IMR-90 (cell line): ENCODE measurements around the gene SV2B. TPM values are rescaled to one million over a fixed set of nuclear protein-coding genes. Genes with fewer than 3 reads are reported as not detected.

Source experiments
- ATAC-seq: fragments of 200-7000 bp; cut with Tn5 transposase; 2 replicates; pipeline ENCODE4 v1.9.1; 2020; ENCODE audit warnings: low read depth, mild to moderate bottlenecking, moderate library complexity
- BruUV-seq: library from RNA; stranded (reverse); fragments of 400-500 nt; replicated peaks from 2 replicates; lab custom pipeline; 2021; lab: Mats Ljungman, UMichigan
- CTCF ChIA-PET: fragments of 300-600 bp; formaldehyde crosslinking; extraction: SDS; loops from one replicate; lab custom pipeline; 2021; ENCODE audit warnings: antibody characterized with exemption; lab: Yijun Ruan, JAX
- POLR2A ChIA-PET: fragments of 300-600 bp; sonication (Branson Sonifier 250); formaldehyde crosslinking; loops from one replicate; lab custom pipeline; 2022; ENCODE audit warnings: antibody characterized with exemption; ENCODE audit not compliant: unreplicated experiment; lab: Charles Lee
- DNase-seq: peaks from one replicate; pipeline ENCODE4 v3.0.0; 2013
- H2AFZ ChIP-seq: replicated peaks from 2 replicates; pipeline ENCODE3; 2013; ENCODE audit warnings: low read length, mild to moderate bottlenecking; ENCODE audit not compliant: poor library complexity
- H2AK5ac ChIP-seq: 2 replicates; pipeline ENCODE4 v1.6.1; 2013; ENCODE audit warnings: low read depth, low read length, inconsistent platforms
- H2AK9ac ChIP-seq: replicated peaks from 2 replicates; pipeline ENCODE3; 2013; ENCODE audit warnings: mild to moderate bottlenecking, low read depth, low read length, moderate library complexity; ENCODE audit not compliant: poor library complexity
- H2BK120ac ChIP-seq: 2 replicates; pipeline ENCODE4 v1.6.1; 2013; ENCODE audit warnings: low read depth, low read length, inconsistent platforms
- H2BK15ac ChIP-seq: 3 replicates; pipeline ENCODE4 v1.6.1; 2013; ENCODE audit warnings: low read depth, low read length, inconsistent platforms
- H2BK20ac ChIP-seq: 2 replicates; pipeline ENCODE4 v1.6.1; 2013; ENCODE audit warnings: low read depth, mild to moderate bottlenecking, inconsistent platforms, low read length, moderate library complexity
- H2BK5ac ChIP-seq: 2 replicates; pipeline ENCODE4 v1.6.1; 2013; ENCODE audit warnings: mild to moderate bottlenecking, low read depth, low read length, inconsistent platforms; ENCODE audit not compliant: poor library complexity, severe bottlenecking
- H3K14ac ChIP-seq: replicated peaks from 2 replicates; pipeline ENCODE4 v1.6.1; 2013; ENCODE audit warnings: low read depth, low read length, inconsistent platforms
- H3K18ac ChIP-seq: 2 replicates; pipeline ENCODE4 v1.6.1; 2013; ENCODE audit warnings: low read depth, low read length, control low read depth
- H3K23ac ChIP-seq: 2 replicates; pipeline ENCODE4 v1.6.1; 2013; ENCODE audit warnings: low read depth, low read length, inconsistent platforms
- H3K27ac ChIP-seq: 2 replicates; pipeline ENCODE4 v1.5.1; 2013; ENCODE audit warnings: mild to moderate bottlenecking, control low read depth, low read length; ENCODE audit not compliant: insufficient read depth
- H3K27me3 ChIP-seq: 2 replicates; pipeline ENCODE4 v1.6.1; 2013; ENCODE audit warnings: low read length; ENCODE audit not compliant: control insufficient read depth, insufficient read depth
- H3K36me3 ChIP-seq: 2 replicates; pipeline ENCODE4 v1.6.1; 2013; ENCODE audit warnings: low read length, mixed read lengths; ENCODE audit not compliant: control insufficient read depth, insufficient read depth
- H3K4ac ChIP-seq: 2 replicates; pipeline ENCODE4 v1.6.1; 2013; ENCODE audit warnings: low read depth, low read length, inconsistent platforms
- H3K4me1 ChIP-seq: 2 replicates; pipeline ENCODE4 v1.6.1; 2013; ENCODE audit warnings: low read length, mixed read lengths; ENCODE audit not compliant: control insufficient read depth, insufficient read depth
- H3K4me2 ChIP-seq: 2 replicates; pipeline ENCODE4 v1.6.1; 2013; ENCODE audit warnings: low read depth, mild to moderate bottlenecking, control low read depth, low read length, moderate library complexity
- H3K4me3 ChIP-seq: 2 replicates; pipeline ENCODE4 v1.5.1; 2013; ENCODE audit warnings: low read depth, mild to moderate bottlenecking, control low read depth, low read length, moderate library complexity; ENCODE audit not compliant: insufficient read depth
- H3K56ac ChIP-seq: 2 replicates; pipeline ENCODE4 v1.6.1; 2013; ENCODE audit warnings: low read length, inconsistent platforms; ENCODE audit not compliant: insufficient read depth; ENCODE audit errors: extremely low read depth
- H3K79me1 ChIP-seq, 2 experiments: 2 replicates each; pipeline ENCODE4 v1.6.1; 2013; ENCODE audit warnings: low read length in 2 of 2, inconsistent platforms in 1 of 2, low read depth in 1 of 2
- H3K9ac ChIP-seq: 2 replicates; pipeline ENCODE4 v1.6.1; 2013; ENCODE audit warnings: low read depth, low read length, control low read depth
- H3K9me1 ChIP-seq: 2 replicates; pipeline ENCODE4 v1.6.1; 2013; ENCODE audit warnings: low read length, inconsistent platforms; ENCODE audit not compliant: insufficient read depth
- H3K9me3 ChIP-seq: 2 replicates; pipeline ENCODE4 v1.6.1; 2013; ENCODE audit warnings: low read length; ENCODE audit not compliant: control insufficient read depth, insufficient read depth
- H4K20me1 ChIP-seq: 2 replicates; pipeline ENCODE4 v1.6.1; 2013; ENCODE audit warnings: low read length, inconsistent platforms; ENCODE audit not compliant: insufficient read depth
- H4K5ac ChIP-seq: 2 replicates; pipeline ENCODE4 v1.6.1; 2013; ENCODE audit warnings: mild to moderate bottlenecking, low read depth, low read length, control low read depth
- H4K8ac ChIP-seq, 2 experiments: 2 replicates each; pipeline ENCODE4 v1.6.1; 2013; ENCODE audit warnings: low read depth in 2 of 2, low read length in 2 of 2, control low read depth in 1 of 2, inconsistent platforms in 1 of 2
- H4K91ac ChIP-seq: 2 replicates; pipeline ENCODE4 v1.6.1; 2013; ENCODE audit warnings: low read depth, low read length, inconsistent platforms; ENCODE audit not compliant: insufficient read depth
- CEBPB ChIP-seq: IDR thresholded peaks from 2 replicates; pipeline ENCODE4 v1.6.1; 2012; ENCODE audit warnings: low read depth, low read length, improper control_type of control experiment
- CHD1 ChIP-seq: IDR thresholded peaks from 2 replicates; pipeline ENCODE4 v1.6.1; 2012; ENCODE audit warnings: low read depth, low read length, improper control_type of control experiment
- FOS ChIP-seq: fragments of 150-350 bp; IDR thresholded peaks from 2 replicates; pipeline ENCODE4 v1.6.1; 2016; ENCODE audit warnings: low read depth, low read length
- MAFK ChIP-seq: IDR thresholded peaks from 2 replicates; pipeline ENCODE4 v1.6.1; 2012; ENCODE audit warnings: low read depth, low read length, improper control_type of control experiment
- MAZ ChIP-seq: IDR thresholded peaks from 2 replicates; pipeline ENCODE4 v1.6.1; 2012; ENCODE audit warnings: low read depth, mild to moderate bottlenecking, low read length, improper control_type of control experiment, moderate library complexity, borderline replicate concordance
- POLR2A ChIP-seq: IDR thresholded peaks from 2 replicates; pipeline ENCODE4 v1.6.1; 2012; ENCODE audit warnings: mild to moderate bottlenecking, low read depth, low read length
- RAD21 ChIP-seq: IDR thresholded peaks from 2 replicates; pipeline ENCODE4 v1.6.1; 2012; ENCODE audit warnings: low read length, improper control_type of control experiment
- RCOR1 ChIP-seq: IDR thresholded peaks from 2 replicates; pipeline ENCODE4 v1.6.1; 2012; ENCODE audit warnings: mild to moderate bottlenecking, low read length, improper control_type of control experiment; ENCODE audit not compliant: insufficient replicate concordance
- WGBS, 2 experiments: methylation state at CpG; one replicate each; pipeline versions ENCODE4 v1.1.5 to v1.1.7; 2013; ENCODE audit warnings: missing lambda C conversion rate in 2 of 2; ENCODE audit not compliant: insufficient read length in 1 of 2; ENCODE audit errors: extremely low coverage in 2 of 2; 5-methylcytosine and 5-hydroxymethylcytosine counted together
- dilution Hi-C: fragments of 300-500 bp; cut with HindIII; formaldehyde crosslinking; loops from one replicate; pipeline ENCODE4 v1.14.3; 2018; ENCODE audit warnings: low sequenced_read_pairs; ENCODE audit not compliant: unreplicated experiment
- in situ Hi-C: fragments of 300-500 bp; cut with MboI; formaldehyde crosslinking; loops from 3 replicates; pipeline ENCODE4 v1.14.3; 2019; ENCODE audit warnings: low sequenced_read_pairs, inconsistent platforms, mixed read lengths
- intact Hi-C: fragments of 100-400 bp; cut with micrococcal nuclease; formaldehyde crosslinking; loops from 2 replicates; pipeline ENCODE4 v1.10.0; 2022
- polyA plus RNA-seq, 3 experiments: library from polyadenylated mRNA; depleted of rRNA; stranded (reverse); fragments of >200 nt; gene quantifications; 2 replicates each; pipeline ENCODE4 v1.2.3, GENCODE V29; 2012; ENCODE audit warnings: low replicate concordance in 1 of 3
- total RNA-seq: library from RNA; depleted of rRNA; stranded (reverse); fragments of >200 nt; gene quantifications from 2 replicates; pipeline ENCODE4 v1.2.3, GENCODE V29; 2012
- TF ChIP-seq, protein P1 (sequence below): conservative IDR thresholded peaks from 2 replicates; pipeline ENCODE4 v1.5.1; 2012; ENCODE audit warnings: mild to moderate bottlenecking, low read depth, low read length, improper control_type of control experiment
- TF ChIP-seq, protein P2 (sequence below): fragments of 150-350 bp; IDR thresholded peaks from 2 replicates; pipeline ENCODE4 v1.6.1; 2017; ENCODE audit warnings: mild to moderate bottlenecking, antibody characterized with exemption, low read length, low read depth
- TF ChIP-seq, protein P3 (sequence below): fragments of 150-350 bp; IDR thresholded peaks from 2 replicates; pipeline ENCODE4 v1.6.1; 2016; ENCODE audit warnings: low read depth, mild to moderate bottlenecking, low read length, moderate library complexity, borderline replicate concordance

Gene SV2B
- total and polyA plus RNA-seq, 2 of the 4 experiments (the other 2 are of a cell fraction): not detected

DNA sequence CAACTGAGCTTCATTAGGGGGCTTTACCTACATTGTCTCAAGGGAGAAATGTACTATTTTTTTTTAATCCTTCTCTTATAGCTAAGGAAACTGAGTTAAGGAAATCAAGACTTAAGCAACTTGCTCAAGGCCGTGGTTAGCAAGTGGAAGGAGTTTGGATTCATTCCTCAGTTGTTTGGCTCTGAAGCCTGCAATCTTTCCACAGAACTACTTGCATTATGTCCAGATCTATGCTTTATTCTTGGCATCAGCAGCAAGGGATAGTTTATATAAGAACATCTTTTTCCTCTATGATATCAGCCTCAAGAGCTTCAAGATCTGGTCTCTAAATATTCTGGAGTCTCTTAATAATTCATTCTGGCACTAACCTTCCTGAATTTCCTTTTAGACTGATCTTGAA is 182.4 kb downstream of the SV2B start:
- no peak for ATAC-seq
- Histone ChIP-seq H3K79me1 (no peaks in the 10 kb centered on the region), H3K27ac (no peak overlapping the region), H4K20me1 (no peaks in the 10 kb centered on the region), H3K14ac (no peak overlapping the region), H4K91ac (no peak overlapping the region), H3K9me3 (no peaks in the 10 kb centered on the region), H3K4ac (no peak overlapping the region), H3K18ac (no peak overlapping the region), H2BK20ac (no peak overlapping the region), H2AK9ac (no peak overlapping the region), H3K4me2 (no peak overlapping the region), H3K23ac (no peak overlapping the region), H2BK5ac (no peak overlapping the region), H4K8ac (no peak overlapping the region), H3K4me3 (no peak overlapping the region), H3K9ac (no peak overlapping the region), H2BK120ac (no peak overlapping the region), H4K5ac (no peak overlapping the region), H3K4me1 (no peaks in the 10 kb centered on the region), H2AFZ (no peak overlapping the region), H3K9me1 (no peaks in the 10 kb centered on the region), H3K56ac (no peak overlapping the region), H2AK5ac (no peak overlapping the region), H2BK15ac (no peak overlapping the region), H3K36me3 (no peaks in the 10 kb centered on the region), H3K27me3 (no peaks in the 10 kb centered on the region; the same call in 1 of the 2 replicates)
- TF ChIP-seq MAZ (no peak), CHD1 (no peak), CEBPB (no peak), FOS (no peak), MAFK (no peak), RCOR1 (no peak), RAD21 (no peak), POLR2A (no peak)
- TF ChIP-seq, protein P1, sequence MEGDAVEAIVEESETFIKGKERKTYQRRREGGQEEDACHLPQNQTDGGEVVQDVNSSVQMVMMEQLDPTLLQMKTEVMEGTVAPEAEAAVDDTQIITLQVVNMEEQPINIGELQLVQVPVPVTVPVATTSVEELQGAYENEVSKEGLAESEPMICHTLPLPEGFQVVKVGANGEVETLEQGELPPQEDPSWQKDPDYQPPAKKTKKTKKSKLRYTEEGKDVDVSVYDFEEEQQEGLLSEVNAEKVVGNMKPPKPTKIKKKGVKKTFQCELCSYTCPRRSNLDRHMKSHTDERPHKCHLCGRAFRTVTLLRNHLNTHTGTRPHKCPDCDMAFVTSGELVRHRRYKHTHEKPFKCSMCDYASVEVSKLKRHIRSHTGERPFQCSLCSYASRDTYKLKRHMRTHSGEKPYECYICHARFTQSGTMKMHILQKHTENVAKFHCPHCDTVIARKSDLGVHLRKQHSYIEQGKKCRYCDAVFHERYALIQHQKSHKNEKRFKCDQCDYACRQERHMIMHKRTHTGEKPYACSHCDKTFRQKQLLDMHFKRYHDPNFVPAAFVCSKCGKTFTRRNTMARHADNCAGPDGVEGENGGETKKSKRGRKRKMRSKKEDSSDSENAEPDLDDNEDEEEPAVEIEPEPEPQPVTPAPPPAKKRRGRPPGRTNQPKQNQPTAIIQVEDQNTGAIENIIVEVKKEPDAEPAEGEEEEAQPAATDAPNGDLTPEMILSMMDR: no peak
- TF ChIP-seq, protein P2, sequence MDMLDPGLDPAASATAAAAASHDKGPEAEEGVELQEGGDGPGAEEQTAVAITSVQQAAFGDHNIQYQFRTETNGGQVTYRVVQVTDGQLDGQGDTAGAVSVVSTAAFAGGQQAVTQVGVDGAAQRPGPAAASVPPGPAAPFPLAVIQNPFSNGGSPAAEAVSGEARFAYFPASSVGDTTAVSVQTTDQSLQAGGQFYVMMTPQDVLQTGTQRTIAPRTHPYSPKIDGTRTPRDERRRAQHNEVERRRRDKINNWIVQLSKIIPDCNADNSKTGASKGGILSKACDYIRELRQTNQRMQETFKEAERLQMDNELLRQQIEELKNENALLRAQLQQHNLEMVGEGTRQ: no peak
- TF ChIP-seq, protein P3, sequence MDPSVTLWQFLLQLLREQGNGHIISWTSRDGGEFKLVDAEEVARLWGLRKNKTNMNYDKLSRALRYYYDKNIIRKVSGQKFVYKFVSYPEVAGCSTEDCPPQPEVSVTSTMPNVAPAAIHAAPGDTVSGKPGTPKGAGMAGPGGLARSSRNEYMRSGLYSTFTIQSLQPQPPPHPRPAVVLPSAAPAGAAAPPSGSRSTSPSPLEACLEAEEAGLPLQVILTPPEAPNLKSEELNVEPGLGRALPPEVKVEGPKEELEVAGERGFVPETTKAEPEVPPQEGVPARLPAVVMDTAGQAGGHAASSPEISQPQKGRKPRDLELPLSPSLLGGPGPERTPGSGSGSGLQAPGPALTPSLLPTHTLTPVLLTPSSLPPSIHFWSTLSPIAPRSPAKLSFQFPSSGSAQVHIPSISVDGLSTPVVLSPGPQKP: no peak
- POLR2A ChIA-PET: no interaction called here
- in situ Hi-C loops: no loop called here
- no TSS peak for BruUV-seq
- WGBS, 2 experiments: no CpG with 5 or more reads among the region's 1 CpG
- intact Hi-C loops: no loop called here
- no peak for DNase-seq
- CTCF ChIA-PET: no interaction called here
- dilution Hi-C loops: no loop called here
